ENCODE results near the gene MAFF.

DNA sequence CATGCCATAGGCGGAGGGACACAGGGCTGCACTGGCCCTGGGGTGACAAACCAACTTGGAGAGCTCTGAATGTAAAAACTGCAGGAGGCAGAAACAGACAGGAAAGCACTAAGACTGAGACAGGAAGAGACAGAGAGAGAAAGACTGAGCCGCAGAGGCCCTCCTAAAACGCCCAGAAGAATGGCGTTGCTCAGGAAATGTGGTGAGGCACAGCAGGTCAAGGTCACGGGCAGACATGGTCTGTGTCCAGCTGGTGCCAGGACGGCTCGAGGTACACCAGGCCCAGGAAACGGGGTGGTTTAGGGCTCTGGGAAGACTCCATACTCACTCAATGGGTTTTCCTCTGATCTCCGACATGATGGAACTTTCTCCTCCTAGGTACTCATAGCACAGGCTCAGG, 29.1 kb downstream of the MAFF start:
- TF ChIP-seq NR1H2 (CRISPR knock-in tag; IDR thresholded peaks at IDR 0.05) (no peak), MYBL2 (CRISPR knock-in tag; IDR thresholded peaks at IDR 0.05) (no peak), CTCF (IDR thresholded peaks at IDR 0.05) (no peak), E2F1 (CRISPR knock-in tag; IDR thresholded peaks at IDR 0.05) (no peak), USF2 (CRISPR knock-in tag; IDR thresholded peaks at IDR 0.05) (no peak), ZBTB43 (CRISPR knock-in tag; IDR thresholded peaks at IDR 0.05) (no peak), NFYB (CRISPR knock-in tag; conservative IDR thresholded peaks at IDR 0.05; ENCODE audit: low read depth) (no peak), E2F5 (CRISPR knock-in tag; IDR thresholded peaks at IDR 0.05) (no peak), JUN (CRISPR knock-in tag; IDR thresholded peaks at IDR 0.05) (no peak), CREB1 (CRISPR knock-in tag; IDR thresholded peaks at IDR 0.05) (no peak)
- TF ChIP-seq, protein P1, sequence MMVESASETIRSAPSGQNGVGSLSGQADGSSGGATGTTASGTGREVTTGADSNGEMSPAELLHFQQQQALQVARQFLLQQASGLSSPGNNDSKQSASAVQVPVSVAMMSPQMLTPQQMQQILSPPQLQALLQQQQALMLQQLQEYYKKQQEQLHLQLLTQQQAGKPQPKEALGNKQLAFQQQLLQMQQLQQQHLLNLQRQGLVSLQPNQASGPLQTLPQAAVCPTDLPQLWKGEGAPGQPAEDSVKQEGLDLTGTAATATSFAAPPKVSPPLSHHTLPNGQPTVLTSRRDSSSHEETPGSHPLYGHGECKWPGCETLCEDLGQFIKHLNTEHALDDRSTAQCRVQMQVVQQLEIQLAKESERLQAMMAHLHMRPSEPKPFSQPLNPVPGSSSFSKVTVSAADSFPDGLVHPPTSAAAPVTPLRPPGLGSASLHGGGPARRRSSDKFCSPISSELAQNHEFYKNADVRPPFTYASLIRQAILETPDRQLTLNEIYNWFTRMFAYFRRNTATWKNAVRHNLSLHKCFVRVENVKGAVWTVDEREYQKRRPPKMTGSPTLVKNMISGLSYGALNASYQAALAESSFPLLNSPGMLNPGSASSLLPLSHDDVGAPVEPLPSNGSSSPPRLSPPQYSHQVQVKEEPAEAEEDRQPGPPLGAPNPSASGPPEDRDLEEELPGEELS (CRISPR knock-in tag; IDR thresholded peaks at IDR 0.05): no peak
